ENCODE measurements around the gene SEC23A. TPM values are rescaled to one million over a fixed set of nuclear protein-coding genes. Genes with fewer than 3 reads are reported as not detected.

The SEC23A gene
- total and polyA plus RNA-seq, 2 of the 13 experiments (the other 11 are each of a cell fraction or from before 2014, with no cell fraction given): 403 to 887 TPM

- no peak for TF ChIP-seq AFF4 (CRISPR knock-in tag; IDR thresholded peaks at IDR 0.05)
- peak; percentile 91; the same call in 1 of the 2 replicates for TF ChIP-seq ZNF570 (CRISPR knock-in tag; IDR thresholded peaks at IDR 0.05; ENCODE audit: borderline replicate concordance)
- TF ChIP-seq KLF11 (CRISPR knock-in tag; IDR thresholded peaks at IDR 0.05): no peak; the same call in 1 of the 2 replicates
- peak; percentile 80; the same call in 1 of the 2 replicates for TF ChIP-seq ZMAT3 (CRISPR knock-in tag; conservative IDR thresholded peaks at IDR 0.05)
- TF ChIP-seq SRSF4 (IDR thresholded peaks at IDR 0.05; ENCODE audit: low read depth, low read length, poor library complexity, severe bottlenecking): no peak
- TF ChIP-seq HMGXB4 (CRISPR knock-in tag; IDR thresholded peaks at IDR 0.05; ENCODE audit: borderline replicate concordance in 1 of 2, low read depth in 1 of 2): peak in 1 of 2 experiments; percentile 88; a peak in 3 of 4 replicates
- no peak for TF ChIP-seq ZNF850 (CRISPR knock-in tag; conservative IDR thresholded peaks at IDR 0.05)
- peak; percentile 21; the same call in 1 of the 2 replicates for TF ChIP-seq RAD51 (IDR thresholded peaks at IDR 0.05; ENCODE audit: borderline replicate concordance)
- TF ChIP-seq STAT5B (CRISPR knock-in tag; IDR thresholded peaks at IDR 0.05): peak; percentile 97
- peak; percentile 50; the same call in 1 of the 2 replicates for TF ChIP-seq ZNF747 (CRISPR knock-in tag; IDR thresholded peaks at IDR 0.05; ENCODE audit: borderline replicate concordance)
- peak; percentile 55; the same call in 1 of the 2 replicates for TF ChIP-seq MYPOP (CRISPR knock-in tag; IDR thresholded peaks at IDR 0.05)
- no peak for TF ChIP-seq ZNF672 (CRISPR knock-in tag; IDR thresholded peaks at IDR 0.05)
- TF ChIP-seq U2AF2 (IDR thresholded peaks at IDR 0.05; ENCODE audit: low read depth, low read length): no peak
- TF ChIP-seq FOXO1 (CRISPR knock-in tag; IDR thresholded peaks at IDR 0.05): peak; percentile 96
- TF ChIP-seq KDM3A (CRISPR knock-in tag; IDR thresholded peaks at IDR 0.05; ENCODE audit: low read depth): peak; percentile 95
- TF ChIP-seq ERF (CRISPR knock-in tag; IDR thresholded peaks at IDR 0.05): peak; percentile 99
- no peak for TF ChIP-seq SRSF9 (IDR thresholded peaks at IDR 0.05; ENCODE audit: borderline replicate concordance, insufficient read depth, low read depth, low read length, poor library complexity, severe bottlenecking)
- peak; percentile 41 for TF ChIP-seq NFATC3 (CRISPR knock-in tag; IDR thresholded peaks at IDR 0.05)
- TF ChIP-seq KLF6 (CRISPR knock-in tag; IDR thresholded peaks at IDR 0.05): peak; percentile 96
- no peak for TF ChIP-seq ZNF484 (CRISPR knock-in tag; IDR thresholded peaks at IDR 0.05; ENCODE audit: borderline replicate concordance, low read depth)
- no peak for TF ChIP-seq ZNF446 (CRISPR knock-in tag; IDR thresholded peaks at IDR 0.05)
- TF ChIP-seq NONO (IDR thresholded peaks at IDR 0.05): no peak
- peak; percentile 90 for TF ChIP-seq NONO (CRISPR knock-in tag; conservative IDR thresholded peaks at IDR 0.05)
These were observed 78.8 kb downstream of the SEC23A start (continued) for GRCh38 chr14:39023939-39024871.
